Measurements from ENCODE around the gene HSPB1. TPM values are rescaled to one million over a fixed set of nuclear protein-coding genes. Genes with fewer than 3 reads are reported as not detected.
A peak's percentile ranks its signal among the peaks of the same experiment; 100 is the strongest.
"Not testable (repeated sequence)": the region's sequence is repeated elsewhere in the genome, so short reads cannot be mapped to it uniquely, and the experiment has no call there.

The HSPB1 gene
- total RNA-seq, 4 donors from 2014 or later = 28.8 to 1,391 (median 758) TPM

DNA sequence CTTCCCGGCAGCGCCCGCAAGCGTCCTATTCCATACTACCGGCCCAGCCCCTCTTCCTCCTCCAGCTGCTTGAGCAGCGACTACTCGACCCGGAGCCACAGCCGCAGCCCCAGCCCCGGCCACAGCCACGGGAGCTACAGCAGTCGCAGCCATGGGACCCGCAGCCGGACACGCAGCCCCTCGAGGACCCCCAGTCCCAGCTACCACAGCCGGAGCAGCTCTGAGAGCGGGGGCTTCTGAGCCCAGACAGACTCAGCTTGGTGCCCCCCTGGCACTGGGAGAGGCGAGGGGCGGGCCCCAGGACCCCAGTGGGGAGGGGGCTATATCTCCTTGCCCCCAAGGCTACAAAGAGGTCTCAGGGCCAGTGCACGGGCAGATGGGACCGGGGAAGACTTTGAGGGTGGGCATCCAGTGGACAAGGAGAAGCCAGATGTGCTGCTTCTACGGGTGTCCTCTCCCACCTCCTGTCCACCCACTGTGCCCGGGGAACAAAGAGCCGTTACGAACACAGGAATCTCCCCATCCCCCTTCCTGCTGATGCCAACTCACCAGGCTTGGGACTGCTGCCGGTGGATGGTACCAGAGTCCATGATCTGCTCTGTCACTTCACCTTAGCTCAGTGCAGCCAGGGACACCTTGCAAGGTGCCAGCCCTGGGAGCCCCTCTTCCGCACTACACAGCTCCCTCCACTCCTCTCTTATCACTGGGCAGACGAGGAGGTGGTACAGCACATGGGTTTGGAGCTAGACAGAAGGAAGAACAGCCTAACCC lies 16.7 kb upstream of the HSPB1 start:
- DNase-seq = no peak
- no peaks in the 10 kb centered on the region for H3K4me1 ChIP-seq
- intact Hi-C loops (cut with DNase I; ENCODE audit: low total_unique reads) = loop anchor here (10.0 kb wide), 1 partner anchor 101 kb away; no protein-coding TSS in a partner anchor
- no peaks in the 10 kb centered on the region for H3K9me3 ChIP-seq
- H3K36me3 ChIP-seq = no peaks in the 10 kb centered on the region
- no peak overlapping the region for H3K4me3 ChIP-seq
- H3K27ac ChIP-seq = no peak overlapping the region
- TF ChIP-seq POLR2A (IDR thresholded peaks at IDR 0.05) (no peak), CTCF (IDR thresholded peaks at IDR 0.05) (no peak)
- no peaks in the 10 kb centered on the region for H3K27me3 ChIP-seq

GRCh38 chr7:76286842-76287403 lies 15.6 kb upstream of the HSPB1 start:
- DNase-seq = no peak
- no peak overlapping the region for H3K27ac ChIP-seq
- intact Hi-C loops (cut with DNase I; ENCODE audit: low total_unique reads) = loop anchor here (10.0 kb wide), 1 partner anchor 102 kb away; no protein-coding TSS in a partner anchor
- no peaks in the 10 kb centered on the region for H3K36me3 ChIP-seq
- H3K27me3 ChIP-seq = no peaks in the 10 kb centered on the region
- H3K4me1 ChIP-seq = peaks cover 0 to 3% of the 10 kb centered on the region in 2 donors
- no peak overlapping the region for H3K4me3 ChIP-seq
- TF ChIP-seq CTCF (IDR thresholded peaks at IDR 0.05) (no peak), POLR2A (IDR thresholded peaks at IDR 0.05) (no peak)
- H3K9me3 ChIP-seq = no peaks in the 10 kb centered on the region

GRCh38 chr7:76290847-76291350 lies 11.6 kb upstream of the HSPB1 start:
- H3K27me3 ChIP-seq; H3K36me3 ChIP-seq; intact Hi-C loops (cut with DNase I; ENCODE audit: low total_unique reads); H3K9me3 ChIP-seq; DNase-seq; H3K4me3 ChIP-seq: not testable (repeated sequence)
- peak overlapping the region; percentile 100 for H3K27ac ChIP-seq
- H3K4me1 ChIP-seq = peaks cover 6 to 18% of the 10 kb centered on the region in 2 donors

- intact Hi-C loops (cut with DNase I; ENCODE audit: low total_unique reads) = no loop called here
Measured at GRCh38 chr7:76291351-76292212, 10.9 kb upstream of the HSPB1 start.

More at GRCh38 chr7:76291351-76292212, 10.9 kb upstream of the HSPB1 start:
- Histone ChIP-seq H3K36me3 (no peaks in the 10 kb centered on the region), H3K27me3 (no peaks in the 10 kb centered on the region), H3K9me3 (no peaks in the 10 kb centered on the region), H3K4me3 (peak overlapping the region; percentile 19 to 22), H3K27ac (peak overlapping the region; percentile 100), H3K4me1 (peaks cover 6 to 18% of the 10 kb centered on the region in 2 donors)
- peak; percentile 47 to 59 for TF ChIP-seq POLR2A (IDR thresholded peaks at IDR 0.05)
- TF ChIP-seq CTCF (IDR thresholded peaks at IDR 0.05) = peak; percentile 94 to 99 (median 97)
- DNase-seq = peak; percentile 96 to 98

Data from uterus (tissue), 4 donors.